H1 (cell line): ENCODE data around the gene BBC3. TPM values are rescaled to one million over a fixed set of nuclear protein-coding genes. Genes with fewer than 3 reads are reported as not detected.

Source experiments
- CTCF ChIA-PET: fragments of 300-600 bp; sonication (Branson Sonifier 250); formaldehyde crosslinking; loops from one replicate; lab custom pipeline; 2021; ENCODE audit not compliant: partially characterized antibody; lab: Charles Lee
- POLR2A ChIA-PET: fragments of 300-600 bp; sonication (Branson Sonifier 250); formaldehyde crosslinking; loops from one replicate; lab custom pipeline; 2021; ENCODE audit warnings: inconsistent platforms; ENCODE audit not compliant: partially characterized antibody; lab: Charles Lee
- DNase-seq, 2 experiments: peaks; one replicate each; pipeline versions ENCODE4 v3.0.0 to v3.0.0-alpha.2; 2010 to 2022; ENCODE audit warnings: low spot score in 2 of 2, low read depth in 1 of 2, mixed read lengths in 1 of 2
- FAIRE-seq: peaks from 2 replicates; lab custom pipeline; 2011; peaks lifted over from hg19 to GRCh38; lab: Jason Lieb, UNC
- H2AFZ ChIP-seq: 2 replicates; pipeline ENCODE4 v1.8.1; 2012; ENCODE audit warnings: low read length, inconsistent platforms
- H2AK5ac ChIP-seq: 2 replicates; pipeline ENCODE4 v1.6.1; 2013; ENCODE audit warnings: low read depth, low read length
- H2BK120ac ChIP-seq: replicated peaks from 2 replicates; pipeline ENCODE3; 2013; ENCODE audit warnings: low read depth, low read length, inconsistent platforms
- H2BK12ac ChIP-seq: 2 replicates; pipeline ENCODE4 v1.6.1; 2013; ENCODE audit warnings: low read depth, low read length
- H2BK15ac ChIP-seq: 2 replicates; pipeline ENCODE4 v1.6.1; 2013; ENCODE audit warnings: low read length
- H2BK20ac ChIP-seq: 2 replicates; pipeline ENCODE4 v1.6.1; 2013; ENCODE audit warnings: low read length
- H2BK5ac ChIP-seq: 2 replicates; pipeline ENCODE4 v1.6.1; 2013; ENCODE audit warnings: low read depth, low read length
- H3K14ac ChIP-seq: 2 replicates; pipeline ENCODE4 v1.6.1; 2013; ENCODE audit warnings: inconsistent platforms; ENCODE audit not compliant: insufficient read length
- H3K18ac ChIP-seq: 2 replicates; pipeline ENCODE4 v1.6.1; 2013; ENCODE audit warnings: low read length; ENCODE audit errors: extremely low read depth
- H3K23ac ChIP-seq: 2 replicates; pipeline ENCODE4 v1.6.1; 2013; ENCODE audit warnings: inconsistent platforms; ENCODE audit not compliant: insufficient read length
- H3K23me2 ChIP-seq: 2 replicates; pipeline ENCODE4 v1.6.1; 2013; ENCODE audit warnings: low read depth, low read length
- H3K27ac ChIP-seq: 2 replicates; pipeline ENCODE4 v1.6.1; 2011; ENCODE audit warnings: low read depth, low read length, inconsistent platforms
- H3K27me3 ChIP-seq, 4 experiments: replicated peaks in 1 of 4; 1 replicate in 1 of 4; 2 replicates in 3 of 4; pipeline versions ENCODE4 v1.6.1 to v1.8.1; 2011 to 2013; ENCODE audit warnings: low read length in 3 of 4, mild to moderate bottlenecking in 3 of 4, inconsistent platforms in 2 of 4, mixed read lengths in 2 of 4, moderate library complexity in 1 of 4; ENCODE audit not compliant: control insufficient read depth in 3 of 4, insufficient read depth in 3 of 4; ENCODE audit errors: extremely low read depth in 1 of 4
- H3K36me3 ChIP-seq, 4 experiments: 2 replicates each; pipeline versions ENCODE4 v1.6.1 to v1.8.1; 2011 to 2013; ENCODE audit warnings: mild to moderate bottlenecking in 4 of 4, low read length in 3 of 4, moderate library complexity in 2 of 4, control low read depth in 1 of 4, inconsistent platforms in 1 of 4; ENCODE audit not compliant: insufficient read depth in 4 of 4, control insufficient read depth in 2 of 4
- H3K4ac ChIP-seq: replicated peaks from 2 replicates; pipeline ENCODE3; 2013; ENCODE audit warnings: low read length, low read depth, mixed read lengths, inconsistent platforms; ENCODE audit not compliant: insufficient read length
- H3K4me1 ChIP-seq, 4 experiments: replicated peaks in 1 of 4; 1 replicate in 1 of 4; 2 replicates in 3 of 4; pipeline versions ENCODE4 v1.6.1 to v1.8.1; 2011 to 2013; ENCODE audit warnings: low read length in 3 of 4, inconsistent platforms in 2 of 4, mixed read lengths in 1 of 4; ENCODE audit not compliant: insufficient read depth in 4 of 4, control insufficient read depth in 3 of 4
- H3K4me2 ChIP-seq, 2 experiments: 2 replicates each; pipeline versions ENCODE4 v1.6.1 to v1.8.1; 2011 to 2013; ENCODE audit warnings: low read depth in 2 of 2, low read length in 2 of 2, control low read depth in 1 of 2, inconsistent platforms in 1 of 2, mild to moderate bottlenecking in 1 of 2; ENCODE audit not compliant: insufficient read depth in 1 of 2
- H3K4me3 ChIP-seq, 4 experiments: fragments of 200-600, 300-600 bp in 1 of 4; sonication (generic), shearing (Covaris generic), sonication (Bioruptor Twin) in 1 of 4; 2 replicates each; pipeline versions ENCODE4 v1.5.1 to v1.8.1; 2011 to 2016; ENCODE audit warnings: low read length in 4 of 4, low read depth in 3 of 4, control low read depth in 2 of 4, inconsistent platforms in 2 of 4, mild to moderate bottlenecking in 2 of 4, mixed read lengths in 1 of 4, moderate library complexity in 1 of 4; ENCODE audit not compliant: insufficient read depth in 2 of 4; ENCODE audit errors: extremely low read depth in 1 of 4
- H3K56ac ChIP-seq: replicated peaks from 2 replicates; pipeline ENCODE3; 2013; ENCODE audit warnings: low read depth, mild to moderate bottlenecking, mixed read lengths, low read length, inconsistent platforms; ENCODE audit not compliant: insufficient read length
- H3K79me1 ChIP-seq: 2 replicates; pipeline ENCODE4 v1.6.1; 2013; ENCODE audit warnings: low read depth, low read length, control low read depth
- H3K79me2 ChIP-seq, 2 experiments: 2 replicates each; pipeline versions ENCODE4 v1.6.1 to v1.8.1; 2012 to 2013; ENCODE audit warnings: low read length in 2 of 2, mild to moderate bottlenecking in 2 of 2, inconsistent platforms in 1 of 2; ENCODE audit not compliant: insufficient read depth in 2 of 2, control insufficient read depth in 1 of 2
- H3K9ac ChIP-seq, 4 experiments: replicated peaks in 1 of 4; 1 replicate in 1 of 4; 2 replicates in 3 of 4; pipeline versions ENCODE4 v1.6.1 to v1.8.1; 2011 to 2013; ENCODE audit warnings: low read depth in 3 of 4, low read length in 3 of 4, control low read depth in 2 of 4, mild to moderate bottlenecking in 2 of 4, moderate library complexity in 2 of 4, inconsistent platforms in 1 of 4; ENCODE audit errors: extremely low read depth in 1 of 4
- H3K9me3 ChIP-seq, 2 experiments: 2 replicates each; pipeline versions ENCODE4 v1.6.1 to v1.8.1; 2012 to 2013; ENCODE audit warnings: mild to moderate bottlenecking in 2 of 2, moderate library complexity in 2 of 2, control low read depth in 1 of 2, inconsistent platforms in 1 of 2, low read depth in 1 of 2, low read length in 1 of 2, mixed read lengths in 1 of 2; ENCODE audit not compliant: insufficient read depth in 2 of 2
- H4K20me1 ChIP-seq, 2 experiments: replicated peaks in 1 of 2; 2 replicates each; pipeline versions ENCODE3 to v1.8.1; 2011 to 2013; ENCODE audit warnings: inconsistent platforms in 2 of 2, low read length in 2 of 2, mild to moderate bottlenecking in 1 of 2; ENCODE audit not compliant: insufficient read depth in 2 of 2, control insufficient read depth in 1 of 2
- H4K5ac ChIP-seq: 2 replicates; pipeline ENCODE4 v1.6.1; 2013; ENCODE audit warnings: low read length, low read depth, mixed read lengths, inconsistent platforms; ENCODE audit not compliant: insufficient read length
- H4K8ac ChIP-seq: 2 replicates; pipeline ENCODE4 v1.8.0; 2013; ENCODE audit warnings: mild to moderate bottlenecking, moderate library complexity, low read length, inconsistent platforms; ENCODE audit not compliant: insufficient read depth; ENCODE audit errors: extremely low read depth
- H4K91ac ChIP-seq: replicated peaks from 2 replicates; pipeline ENCODE3; 2013; ENCODE audit warnings: low read length, mixed read lengths, inconsistent platforms; ENCODE audit not compliant: insufficient read length
- ASH2L ChIP-seq: fragments of 200-600, 300-600 bp; sonication (generic); IDR thresholded peaks from one replicate; pipeline ENCODE4 v1.7.1; 2017; ENCODE audit warnings: low read length
- BACH1 ChIP-seq: IDR thresholded peaks from 2 replicates; pipeline ENCODE4 v1.6.1; 2012; ENCODE audit warnings: low read length, improper control_type of control experiment
- CBX8 ChIP-seq: fragments of 300-800, 300-1000 bp; sonication (generic); IDR thresholded peaks from 2 replicates; pipeline ENCODE4 v1.7.1; 2016; ENCODE audit warnings: low read depth, low read length, borderline replicate concordance
- CHD2 ChIP-seq: IDR thresholded peaks from 2 replicates; pipeline ENCODE4 v1.6.1; 2012; ENCODE audit warnings: low read length, improper control_type of control experiment
- MAFK ChIP-seq: IDR thresholded peaks from 2 replicates; pipeline ENCODE4 v1.6.1; 2012; ENCODE audit warnings: low read depth, mild to moderate bottlenecking, improper control_type of control experiment, low read length
- TBP ChIP-seq: IDR thresholded peaks from 2 replicates; pipeline ENCODE4 v1.6.1; 2011; ENCODE audit warnings: low read depth, low read length, improper control_type of control experiment
- WGBS, 2 experiments: shearing (Covaris generic) in 1 of 2; methylation state at CpG; one replicate each; pipeline versions ENCODE4 v1.1.6 to v1.1.7; 2013 to 2015; ENCODE audit warnings: low lambda C conversion rate in 2 of 2, mixed read lengths in 2 of 2, inconsistent platforms in 1 of 2, low coverage in 1 of 2, missing lambda C conversion rate in 1 of 2; ENCODE audit not compliant: insufficient replicate concordance in 2 of 2, insufficient coverage in 1 of 2, insufficient read length in 1 of 2; ENCODE audit errors: extremely low coverage in 1 of 2, missing lambda C conversion rate in 1 of 2; 5-methylcytosine and 5-hydroxymethylcytosine counted together
- polyA plus RNA-seq, 7 experiments: library from polyadenylated mRNA; depleted of rRNA in 3 of 7; stranded (reverse) in 5 of 7; unstranded in 2 of 7; fragments of >200 nt in 5 of 7; fragments of 200-250 nt in 2 of 7; gene quantifications; 1 replicate in 5 of 7; 2 replicates in 1 of 7; 4 replicates in 1 of 7; pipeline versions ENCODE4 v1.2.1 to v1.2.3, GENCODE V29; 2011 to 2013; ENCODE audit warnings: missing spikeins in 2 of 7, mixed read lengths in 2 of 7
- total RNA-seq: library from RNA; stranded (reverse); fragmentation: NEBNext Ultra II Directional; extraction: Animal tissue kit (Norgen Biotek cat#: 25700); gene quantifications from 2 replicates; pipeline ENCODE4 v1.2.1, GENCODE V29; 2021
- TF ChIP-seq, protein P1 (sequence below): IDR thresholded peaks from 2 replicates; pipeline ENCODE4 v1.6.1; 2011; ENCODE audit warnings: low read depth, mild to moderate bottlenecking, low read length; ENCODE audit not compliant: insufficient read depth

Gene BBC3
- total and polyA plus RNA-seq, 2 of the 8 experiments (the other 6 are each of a cell fraction or from before 2014, with no cell fraction given): 13.2 to 21.6 TPM

DNA sequence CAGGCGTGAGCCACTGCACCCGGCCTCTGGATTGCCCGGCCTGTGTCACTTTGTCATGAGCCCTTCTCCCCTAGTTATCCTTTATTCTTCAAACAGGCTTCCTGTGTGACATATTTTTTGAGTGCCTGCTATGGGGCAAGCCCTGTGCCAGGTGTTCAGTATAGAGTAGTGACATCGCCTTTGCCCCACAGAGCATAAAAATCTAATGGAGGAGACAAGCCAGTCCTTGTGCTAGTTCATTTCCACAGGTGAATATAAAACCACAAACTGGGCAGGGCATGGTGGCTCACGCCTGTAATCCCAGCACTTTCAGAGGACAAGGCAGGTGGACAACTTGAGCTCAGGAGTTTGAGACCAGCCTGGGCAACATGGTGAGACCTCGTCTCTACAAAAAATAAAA lies 43.2 kb downstream of the BBC3 start:
- 90% methylated on average over 6 of the region's 6 CpGs; no CpG with 5 or more reads in 1 of the 2 experiments for WGBS, 2 experiments
- no peak overlapping the region for H3K4ac ChIP-seq
- H4K20me1 ChIP-seq: peaks cover 4 to 20% of the 10 kb centered on the region in 2 experiments
- peaks cover 7% of the 10 kb centered on the region for H3K79me1 ChIP-seq
- no peaks in the 10 kb centered on the region for H3K27me3 ChIP-seq
- H3K4me3 ChIP-seq: no peak overlapping the region
- no peaks in the 10 kb centered on the region for H3K9me3 ChIP-seq
- H3K14ac ChIP-seq: no peak overlapping the region
- no peak overlapping the region for H3K9ac ChIP-seq
- H4K8ac ChIP-seq: no peak overlapping the region
- CTCF ChIA-PET: interaction anchor here (0.6 to 2.2 kb wide), 10 partner anchors 10 to 1760 kb away, joined by 3 to 15 read pairs (median 4); no protein-coding TSS in a partner anchor
- DNase-seq: no peak
- H3K4me1 ChIP-seq: 0 out of 7 replicates have a peak, but pooled peaks cover 0 to 2% (median 0%) of the 10 kb centered on the region in 4 experiments
- H2BK20ac ChIP-seq: no peak overlapping the region
- no peaks in the 10 kb centered on the region for H3K23me2 ChIP-seq
- no peak overlapping the region for H2AK5ac ChIP-seq
- no peak for TF ChIP-seq MAFK
- TF ChIP-seq BACH1: no peak
- no peak for TF ChIP-seq CBX8
- no peak for TF ChIP-seq ASH2L
- no peak for TF ChIP-seq CHD2
- TF ChIP-seq, protein P1, sequence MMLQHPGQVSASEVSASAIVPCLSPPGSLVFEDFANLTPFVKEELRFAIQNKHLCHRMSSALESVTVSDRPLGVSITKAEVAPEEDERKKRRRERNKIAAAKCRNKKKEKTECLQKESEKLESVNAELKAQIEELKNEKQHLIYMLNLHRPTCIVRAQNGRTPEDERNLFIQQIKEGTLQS: no peak
- no peak for TF ChIP-seq TBP
- TF ChIP-seq, all 59 proteins: peak for 0
- Histone ChIP-seq H2AFZ (no peak overlapping the region), H2BK5ac (no peak overlapping the region), H3K79me2 (peaks cover 0 to 39% of the 10 kb centered on the region in 2 experiments; a peak in 1 of 4 replicates), H3K4me2 (no peak overlapping the region), H3K56ac (no peak overlapping the region), H3K27ac (no peak overlapping the region), H4K5ac (no peak overlapping the region), H4K91ac (no peak overlapping the region), H3K23ac (no peak overlapping the region), H2BK15ac (no peak overlapping the region), H2BK12ac (no peak overlapping the region), H3K36me3 (peaks cover 15 to 48% (median 24%) of the 10 kb centered on the region in 4 experiments), H2BK120ac (no peak overlapping the region), H3K18ac (no peak overlapping the region)
- no peak for FAIRE-seq
- POLR2A ChIA-PET: interaction anchor here (1.1 to 2.0 kb wide), 6 partner anchors 11 to 41 kb away, joined by 4 to 6 read pairs (median 4); no protein-coding TSS in a partner anchor
